Measurements from ENCODE around the gene ADGRV1.
A peak's percentile ranks its signal among the peaks of the same experiment; 100 is the strongest.
"Not testable (repeated sequence)": the region's sequence is repeated elsewhere in the genome, so short reads cannot be mapped to it uniquely, and the experiment has no call there.

ADGRV1 gene

DNA sequence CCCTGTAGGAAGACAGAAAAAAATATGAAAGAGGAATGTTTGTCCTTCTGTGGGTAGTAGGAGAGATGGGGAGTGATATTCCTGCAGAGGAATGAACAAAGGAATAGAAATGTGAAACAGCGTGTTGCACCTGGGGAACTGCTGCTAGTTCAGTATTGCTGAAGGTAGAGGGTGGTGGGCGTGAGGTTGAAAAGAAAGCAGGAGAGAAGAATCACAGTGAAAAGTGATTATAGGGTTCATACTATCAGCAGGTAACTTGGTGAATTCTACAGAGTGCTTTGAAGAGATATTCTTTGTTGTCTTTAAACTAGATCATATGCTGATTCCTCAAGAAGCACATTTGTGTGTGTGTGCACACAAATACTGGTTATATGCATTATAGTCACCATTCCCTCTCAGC, 95.6 kb downstream of the ADGRV1 start:
- no peak for FAIRE-seq

GRCh38 chr5:90655423-90655822, 96.8 kb downstream of the ADGRV1 start:
- FAIRE-seq = no peak

DNA sequence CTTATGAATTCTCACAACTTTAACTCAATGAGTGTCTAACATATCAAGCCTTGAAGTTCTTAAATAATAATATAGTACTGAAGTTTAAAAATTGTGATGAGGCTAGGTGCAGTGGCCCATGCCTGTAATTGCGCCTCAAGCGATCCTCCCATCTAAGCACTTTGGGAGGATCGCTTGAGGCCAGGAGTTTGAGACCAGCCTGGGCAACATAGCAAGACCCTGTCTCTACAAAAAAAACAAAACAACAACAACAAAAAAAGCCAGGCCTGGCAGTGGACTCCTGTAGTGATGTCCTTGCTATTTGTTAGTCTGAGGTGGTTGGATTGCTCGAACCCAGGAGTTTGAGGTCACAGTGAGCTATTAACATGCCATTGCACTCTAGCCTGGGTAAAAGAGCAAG, 98.4 kb downstream of the ADGRV1 start:
- no peak for FAIRE-seq

GRCh38 chr5:90657788-90658187, 99.2 kb downstream of the ADGRV1 start:
- no peak for FAIRE-seq

GRCh38 chr5:90658620-90659019, 100.0 kb downstream of the ADGRV1 start:
- no peak for FAIRE-seq

DNA sequence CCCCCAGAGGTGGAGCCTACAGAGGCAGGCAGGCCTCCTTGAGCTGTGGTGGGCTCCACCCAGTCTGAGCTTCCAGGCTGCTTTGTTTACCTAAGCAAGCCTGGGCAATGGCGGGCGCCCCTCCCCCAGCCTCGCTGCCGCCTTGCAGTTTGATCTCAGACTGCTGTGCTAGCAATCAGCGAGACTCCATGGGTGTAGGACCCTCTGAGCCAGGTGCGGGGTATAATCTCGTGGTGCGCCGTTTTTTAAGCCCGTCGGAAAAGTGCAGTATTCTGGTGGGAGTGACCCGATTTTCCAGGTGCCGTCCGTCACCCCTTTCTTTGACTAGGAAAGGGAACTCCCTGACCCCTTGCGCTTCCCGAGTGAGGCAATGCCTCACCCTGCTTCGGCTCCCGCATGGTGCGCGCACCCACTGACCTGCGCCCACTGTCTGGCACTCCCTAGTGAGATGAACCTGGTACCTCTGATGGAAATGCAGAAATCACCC, 109.5 kb downstream of the ADGRV1 start:
- not testable (repeated sequence) for FAIRE-seq

- no peak for FAIRE-seq
Observed at GRCh38 chr5:90675222-90675621, 116.6 kb downstream of the ADGRV1 start.

- no peak for FAIRE-seq
Observed at GRCh38 chr5:90680921-90681563, 122.4 kb downstream of the ADGRV1 start.

GRCh38 chr5:90682278-90682677, 123.7 kb downstream of the ADGRV1 start:
- FAIRE-seq = no peak

DNA sequence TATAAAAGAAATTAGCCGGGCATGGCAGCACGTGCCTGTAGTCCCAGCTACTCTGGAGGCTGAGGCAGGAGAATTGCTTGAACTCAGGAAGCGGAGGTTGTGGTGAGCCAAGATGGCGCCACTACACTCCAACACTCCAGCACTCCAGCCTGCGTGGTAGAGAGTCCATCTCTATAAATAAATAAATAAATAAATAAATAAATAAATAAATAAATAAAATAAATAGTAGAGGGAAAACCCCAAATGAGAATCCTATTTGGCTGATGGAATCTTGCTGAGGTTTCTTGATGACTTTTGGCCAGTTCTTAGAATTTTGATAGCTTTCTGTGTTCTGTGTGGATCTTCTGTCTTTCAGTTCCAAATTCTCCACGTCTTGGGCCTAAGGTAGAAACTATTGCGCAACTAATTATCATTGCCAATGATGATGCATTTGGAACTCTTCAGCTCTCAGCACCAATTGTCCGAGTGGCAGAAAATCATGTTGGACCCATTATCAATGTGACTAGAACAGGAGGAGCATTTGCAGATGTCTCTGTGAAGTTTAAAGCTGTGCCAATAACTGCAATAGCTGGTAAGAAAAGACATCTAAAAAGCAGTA, 126.9 kb downstream of the ADGRV1 start:
- FAIRE-seq = no peak

GRCh38 chr5:90686363-90686762, 127.8 kb downstream of the ADGRV1 start:
- FAIRE-seq = not testable (repeated sequence)

DNA sequence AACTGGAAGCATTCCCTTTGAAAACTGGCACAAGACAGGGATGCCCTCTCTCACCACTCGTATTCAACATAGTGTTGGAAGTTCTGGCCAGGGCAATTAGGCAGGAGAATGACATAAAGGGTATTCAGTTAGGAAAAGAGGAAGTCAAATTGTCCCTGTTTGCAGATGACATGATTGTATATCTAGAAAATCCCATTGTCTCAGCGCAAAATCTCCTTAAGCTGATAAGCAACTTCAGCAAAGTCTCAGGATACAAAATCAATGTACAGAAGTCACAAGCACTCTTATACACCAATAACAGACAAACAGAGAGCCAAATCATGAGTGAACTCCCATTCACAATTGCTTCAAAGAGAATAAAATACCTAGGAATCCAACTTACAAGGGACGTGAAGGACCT, 128.9 kb downstream of the ADGRV1 start:
- FAIRE-seq = not testable (repeated sequence)

DNA sequence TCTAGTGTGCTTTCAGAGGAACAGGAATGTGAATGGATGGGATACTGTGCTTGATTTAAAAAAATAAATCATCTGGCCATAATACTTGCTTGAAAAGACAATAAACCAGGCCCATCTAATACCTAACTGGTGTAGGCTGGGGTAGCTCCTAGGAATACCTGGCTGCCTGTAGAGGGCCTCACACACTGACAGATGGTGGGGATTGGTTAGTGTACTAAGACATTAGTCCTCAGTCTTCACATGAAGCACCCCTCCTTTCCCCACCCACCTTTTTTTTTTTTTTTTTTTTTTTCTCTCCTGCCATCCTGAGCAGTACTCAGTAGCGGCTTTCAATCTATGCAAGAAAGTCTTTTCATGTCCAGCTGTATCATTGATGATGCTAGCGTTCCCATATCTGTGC, 130.5 kb downstream of the ADGRV1 start:
- FAIRE-seq = no peak

DNA sequence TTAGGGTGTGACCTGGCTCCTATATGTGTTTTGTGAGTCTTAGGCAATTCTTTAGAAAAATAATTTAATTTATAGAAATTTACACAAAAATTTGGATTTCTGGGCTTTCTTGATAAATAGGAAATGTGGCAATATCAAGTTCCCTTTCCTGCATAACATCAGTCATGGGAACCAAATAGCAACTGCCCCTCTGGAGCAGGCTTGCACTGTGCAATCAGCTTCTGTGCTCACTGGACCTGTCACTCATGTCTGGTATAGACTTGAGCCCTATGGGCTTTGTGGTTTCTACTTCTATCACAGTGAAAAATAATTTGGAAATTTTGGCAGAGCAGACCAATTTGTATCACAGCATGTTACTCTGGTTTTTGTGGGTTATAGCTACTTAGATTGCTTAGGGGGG, 131.7 kb downstream of the ADGRV1 start:
- FAIRE-seq = no peak

DNA sequence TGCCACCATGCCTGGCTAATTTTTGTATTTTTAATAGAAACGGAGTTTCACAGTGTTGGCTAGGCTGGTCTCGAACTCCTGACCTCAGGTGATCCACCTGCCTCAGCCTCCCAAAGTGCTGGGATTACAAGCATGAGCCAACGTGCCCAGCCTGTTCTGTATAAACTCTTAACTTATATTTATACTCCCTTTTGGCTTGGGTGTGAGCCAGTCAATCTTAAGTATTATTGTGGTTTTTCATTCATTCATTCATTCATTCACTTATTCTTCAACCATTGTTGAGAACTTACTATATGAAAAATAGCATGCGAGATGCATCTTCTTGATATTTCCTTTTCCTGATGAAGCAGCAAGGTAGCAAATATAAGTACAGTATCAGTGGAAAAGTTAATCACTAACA, 132.9 kb downstream of the ADGRV1 start:
- no peak for FAIRE-seq

- no peak for FAIRE-seq
Observed at GRCh38 chr5:90696153-90696552, 137.6 kb downstream of the ADGRV1 start.

DNA sequence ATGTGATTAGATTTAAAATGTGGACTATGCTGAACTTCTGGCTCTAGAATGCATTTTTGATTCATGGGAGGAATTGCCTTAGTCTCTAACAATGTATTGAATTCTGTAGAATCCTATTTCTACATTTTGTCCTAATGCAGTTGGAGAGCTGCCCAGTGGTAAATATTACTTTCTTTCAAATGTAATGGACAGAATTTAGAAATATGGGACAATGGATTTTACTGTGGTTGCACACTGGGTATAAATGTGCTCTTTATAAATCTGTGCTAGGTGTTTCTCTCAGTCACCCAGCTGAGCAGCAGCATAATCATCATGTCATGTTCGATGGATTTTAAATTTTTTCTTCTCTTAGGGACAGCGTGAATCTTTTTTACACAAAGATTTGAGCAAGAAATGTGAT, 141.7 kb downstream of the ADGRV1 start:
- no peak for FAIRE-seq

- no peak for FAIRE-seq
Observed at GRCh38 chr5:90703932-90704331, 145.3 kb downstream of the ADGRV1 start.

DNA sequence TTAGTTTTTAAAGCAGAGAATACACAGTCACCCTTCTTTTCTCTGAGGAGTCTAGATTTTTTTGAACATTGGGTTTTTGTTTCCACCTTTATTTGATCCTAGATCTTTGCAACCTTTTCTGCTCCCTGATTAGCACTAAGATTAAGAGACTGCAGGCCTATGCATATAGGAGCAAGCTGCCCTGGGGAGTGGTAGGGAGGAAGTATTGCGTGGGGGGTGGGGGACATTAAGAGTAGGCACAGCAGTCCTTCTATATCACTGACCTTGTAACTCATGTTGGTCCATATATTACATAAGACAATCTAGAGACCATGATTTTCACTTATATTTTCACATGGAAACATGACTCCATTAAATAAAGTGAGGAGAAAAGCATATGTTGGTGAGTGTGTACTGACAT, 149.1 kb downstream of the ADGRV1 start:
- no peak for FAIRE-seq

GRCh38 chr5:90709323-90710155, 150.9 kb downstream of the ADGRV1 start:
- FAIRE-seq = peak; percentile 49

DNA sequence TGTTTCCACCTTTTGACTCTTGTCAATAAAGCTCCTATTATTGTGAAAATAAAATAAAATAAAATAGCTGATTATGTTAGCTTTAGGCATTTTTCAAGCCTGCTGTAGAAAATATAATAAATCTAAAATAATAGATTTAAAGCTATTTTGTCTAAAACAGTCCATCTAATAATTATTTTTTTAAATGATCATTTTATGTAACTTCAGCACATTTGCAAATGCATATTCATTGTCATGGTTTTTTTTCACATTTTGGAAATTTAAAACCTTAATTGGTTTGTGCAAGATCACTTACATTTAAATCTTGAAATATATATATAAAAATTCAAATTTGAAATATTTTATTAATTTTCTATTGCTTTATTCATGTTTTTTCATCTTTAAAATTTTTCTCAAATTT, 159.8 kb downstream of the ADGRV1 start:
- FAIRE-seq = peak; percentile 92

GRCh38 chr5:90739567-90739966, 181.0 kb downstream of the ADGRV1 start:
- no peak for FAIRE-seq

DNA sequence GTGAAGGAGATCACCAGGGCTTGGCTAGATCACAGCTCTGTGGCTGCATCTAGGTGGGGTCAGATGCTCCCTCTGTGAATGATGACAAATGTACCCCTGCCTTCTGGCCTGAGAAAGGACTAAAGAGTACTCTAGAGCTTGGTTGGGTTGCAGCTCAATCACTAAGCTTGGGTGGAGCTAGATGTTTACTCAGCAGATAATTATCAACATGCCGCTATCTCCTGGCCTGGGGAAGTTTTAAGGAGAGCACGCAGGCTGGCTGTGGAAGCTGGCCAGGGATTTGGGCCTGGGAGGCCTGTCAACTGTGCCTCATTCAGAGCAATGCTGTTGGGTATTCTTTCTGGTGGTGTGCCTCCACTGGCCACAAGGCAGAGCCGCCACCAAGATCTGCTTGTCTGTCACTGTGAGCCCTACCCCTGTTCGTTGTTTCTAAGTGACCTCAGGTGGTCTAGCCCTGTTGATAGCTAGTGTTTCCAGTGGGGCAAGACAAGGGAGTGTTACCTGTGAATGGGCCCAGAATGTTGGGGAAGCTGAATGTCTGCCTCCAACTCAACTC, 181.7 kb downstream of the ADGRV1 start:
- FAIRE-seq = no peak
